Measurements from ENCODE around the gene APLN.

The APLN gene, protein sequence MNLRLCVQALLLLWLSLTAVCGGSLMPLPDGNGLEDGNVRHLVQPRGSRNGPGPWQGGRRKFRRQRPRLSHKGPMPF

DNA sequence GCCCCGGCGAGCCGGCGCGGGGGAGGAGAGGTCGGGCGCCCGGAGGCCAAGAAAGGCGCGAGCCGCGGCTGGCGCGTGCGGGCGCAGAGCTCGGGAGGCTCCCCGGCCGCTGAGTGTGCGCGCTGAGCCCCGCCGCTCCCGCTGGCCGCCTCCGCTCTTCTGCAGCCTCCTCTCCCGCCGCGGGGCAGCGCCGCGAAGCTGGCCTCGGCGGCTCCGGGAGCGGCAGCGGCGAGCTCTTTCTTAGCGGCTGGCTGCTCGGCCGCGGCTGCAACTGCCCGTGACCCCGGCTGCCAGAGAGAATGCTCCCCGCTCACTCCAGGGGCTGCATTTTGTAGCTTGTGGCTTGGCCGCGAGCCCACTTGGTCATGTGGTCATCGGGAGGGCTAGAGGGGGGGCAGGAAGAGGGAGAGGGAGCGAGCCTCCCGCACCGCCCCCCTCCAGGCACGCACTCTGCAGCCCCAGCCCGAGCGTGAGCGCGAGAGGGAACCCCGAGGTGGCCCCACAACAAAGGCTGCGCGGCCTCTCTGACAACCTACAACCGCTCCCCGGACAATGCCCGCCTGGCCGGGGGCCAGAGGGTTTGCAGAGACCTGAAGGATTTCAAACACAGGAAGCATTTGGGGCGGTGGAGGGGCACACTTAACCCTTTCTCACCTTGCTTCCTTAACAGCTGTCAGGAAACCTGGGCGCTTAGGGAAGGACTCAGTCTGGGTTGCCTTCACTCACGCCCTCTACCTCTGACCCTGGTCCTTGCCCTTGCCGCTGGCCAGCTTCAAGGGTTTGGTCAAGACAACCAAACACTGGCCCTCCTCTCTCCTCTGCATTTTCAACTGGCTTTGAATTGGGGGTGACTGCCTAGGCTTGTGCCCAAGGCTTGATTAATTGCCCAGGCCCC, at the start of gene APLN:
APLN (minus strand) TSS at position 305 of the 895 bp plus-strand sequence. CDS start 326 bp downstream, outside the sequence.
- no peak for DNase-seq (ENCODE audit: low read depth)

DNA sequence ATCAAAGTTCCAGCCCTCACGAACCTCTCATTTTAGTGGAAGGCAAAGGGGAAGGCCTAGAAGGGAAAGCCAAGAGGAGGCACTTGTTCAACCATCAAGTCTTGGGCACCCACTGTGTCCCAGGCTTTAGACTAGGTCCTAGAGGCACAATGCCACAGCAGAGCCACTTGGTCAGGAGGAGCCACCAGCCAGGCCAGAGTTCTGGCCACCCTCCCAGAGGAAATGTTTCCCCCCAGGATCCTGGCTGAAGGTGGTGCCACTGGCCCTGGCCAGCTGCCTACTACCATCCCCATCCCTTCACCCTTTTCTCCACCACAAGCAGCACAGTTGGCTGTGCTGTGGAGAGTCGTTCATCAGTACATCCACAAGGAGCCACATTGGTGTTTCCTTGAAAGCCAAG, 49.7 kb upstream of the APLN start:
- no peak for DNase-seq (ENCODE audit: low read depth)

DNA sequence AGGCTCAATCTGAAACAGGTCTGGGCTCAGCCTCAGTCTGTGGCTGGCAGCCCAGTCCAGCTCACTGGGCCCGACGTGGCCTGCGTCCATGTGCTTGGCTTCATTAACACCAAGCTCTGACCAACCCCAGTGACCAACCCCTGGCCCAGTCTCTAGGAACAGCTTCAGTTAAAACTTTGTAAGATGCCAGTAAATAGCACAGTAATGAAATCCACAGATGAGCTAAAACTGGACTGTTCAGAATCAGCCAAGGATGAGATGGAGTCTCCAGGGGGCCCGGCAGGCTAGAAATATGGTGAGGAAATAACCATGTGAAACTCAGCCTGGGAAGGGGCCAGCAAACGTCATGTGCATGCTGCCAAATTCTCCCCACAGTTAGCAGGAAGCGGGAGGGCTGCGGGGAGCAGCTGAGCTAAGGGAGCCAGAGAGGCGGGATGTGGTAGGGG, 46.9 kb upstream of the APLN start:
- DNase-seq (ENCODE audit: low read depth) = peak; percentile 53

DNA sequence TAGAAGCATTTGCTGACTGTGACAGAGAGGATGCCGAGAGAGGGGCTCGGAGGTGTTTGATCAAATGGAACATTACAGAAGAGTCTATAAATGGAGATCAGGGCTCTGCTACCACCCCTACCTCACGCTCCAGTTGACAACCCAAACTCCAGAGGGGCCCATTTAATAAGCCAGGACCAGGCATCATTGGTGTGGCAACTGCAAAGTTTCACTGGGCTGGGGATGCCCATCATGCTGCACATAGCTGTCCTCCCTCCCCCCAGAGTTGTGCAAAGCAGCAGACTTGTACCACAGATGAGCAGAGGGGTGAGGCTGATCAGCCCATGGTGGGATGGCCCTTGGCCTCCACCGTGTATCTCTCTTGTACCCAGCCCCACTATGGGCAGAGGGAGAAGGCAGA, 45.8 kb upstream of the APLN start:
- no peak for DNase-seq (ENCODE audit: low read depth)

DNA sequence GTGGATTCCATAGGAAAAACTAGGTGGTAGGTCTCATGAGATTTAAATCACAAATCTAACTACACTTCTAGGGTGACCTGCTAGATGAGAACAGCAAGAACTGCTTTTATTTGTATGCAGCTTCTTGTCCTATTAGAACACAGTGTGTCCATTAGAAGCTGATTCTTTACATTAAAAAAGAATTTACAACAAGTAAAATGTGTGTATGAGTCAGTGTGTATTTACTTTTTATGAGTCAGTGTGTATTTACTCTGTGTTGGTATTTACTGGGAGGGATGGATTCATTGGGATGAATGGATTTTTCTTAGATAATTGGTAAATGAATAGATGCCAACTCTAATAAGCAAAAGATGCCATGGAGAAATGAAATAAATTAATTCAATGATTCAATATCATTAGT, 43.4 kb upstream of the APLN start:
- no peak for DNase-seq (ENCODE audit: low read depth)

DNA sequence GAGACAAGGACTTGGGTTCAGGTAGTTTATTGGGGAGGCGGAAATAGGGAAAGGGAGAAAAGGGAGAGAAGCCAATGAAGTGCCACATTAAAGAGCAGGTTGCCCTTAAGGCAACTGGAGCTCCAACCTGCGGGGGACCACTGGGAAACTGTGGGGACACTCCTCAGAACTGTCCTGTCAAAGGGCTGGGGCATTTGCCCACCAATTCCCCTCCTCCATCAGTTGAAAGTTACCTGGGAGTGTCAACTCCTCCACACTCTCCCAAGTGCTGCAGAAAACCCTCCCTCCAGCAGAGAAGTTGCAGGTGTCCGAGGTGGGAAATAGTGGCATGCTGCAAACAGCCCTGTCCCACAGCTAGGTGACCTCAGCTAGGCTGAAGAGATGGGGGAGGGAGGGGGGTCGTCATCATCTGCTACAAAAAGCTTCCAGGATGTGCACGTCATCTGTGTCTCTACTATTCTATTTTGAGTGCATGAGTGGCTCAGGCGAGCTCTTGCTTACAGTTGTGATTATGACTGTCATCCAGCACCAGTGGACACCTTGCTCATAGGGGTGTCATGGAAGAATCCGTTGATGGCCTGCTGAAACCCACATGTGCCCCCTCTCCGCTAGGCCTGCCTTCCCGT, 42.6 kb upstream of the APLN start:
- DNase-seq (ENCODE audit: low read depth) = no peak

DNA sequence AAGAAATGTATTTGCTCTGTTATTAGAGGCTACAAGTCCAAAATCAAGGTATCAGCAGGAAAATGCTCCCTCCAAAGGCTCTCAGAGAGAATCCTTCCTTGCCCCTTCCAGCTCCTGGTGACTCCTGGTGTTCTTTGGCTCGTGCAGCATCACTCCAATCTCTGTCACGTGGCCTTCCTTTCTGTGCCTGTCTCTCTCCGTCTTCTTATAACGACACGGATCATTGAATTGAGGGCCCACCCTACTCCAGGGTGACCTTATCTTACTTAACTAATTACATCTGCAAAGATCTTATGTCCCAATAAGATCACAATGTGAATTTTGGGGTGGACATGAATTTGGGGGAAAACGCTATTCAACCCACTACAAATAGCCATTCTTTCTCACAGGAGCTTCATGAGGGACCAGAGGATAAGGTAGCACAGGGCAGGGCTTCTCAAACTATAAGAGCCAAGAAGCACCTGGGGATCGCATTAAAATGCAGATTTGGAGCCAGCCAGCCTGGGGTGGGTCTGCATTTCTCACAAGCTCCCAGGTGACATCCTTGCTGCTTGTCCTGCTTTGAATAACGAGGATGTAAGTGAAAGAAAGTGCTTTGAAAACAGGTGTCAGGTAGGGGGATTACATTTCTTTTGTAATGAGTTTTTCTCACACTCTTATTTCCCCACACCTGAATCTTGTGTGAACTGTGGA, 41.9 kb upstream of the APLN start:
- DNase-seq (ENCODE audit: low read depth) = no peak

DNA sequence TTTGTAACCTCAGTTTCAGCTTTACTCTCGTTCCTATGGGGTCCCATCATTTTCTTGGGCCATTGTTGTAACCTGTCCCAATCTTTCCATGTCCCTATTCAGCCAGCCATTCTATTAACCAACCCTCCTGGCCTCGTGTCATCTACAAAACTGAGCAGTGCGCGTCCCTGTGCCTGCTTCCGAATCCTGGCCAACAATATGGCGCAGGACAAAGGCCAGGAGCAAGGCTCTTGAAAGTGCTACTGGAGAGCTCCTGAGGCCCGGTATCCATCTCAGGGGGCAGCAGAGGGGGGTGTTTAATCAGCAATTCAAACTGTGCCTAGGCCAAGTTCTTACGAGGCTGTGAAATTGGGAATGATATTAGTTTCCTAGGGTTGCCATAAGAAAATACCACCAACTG, 41.2 kb upstream of the APLN start:
- DNase-seq (ENCODE audit: low read depth) = no peak

DNA sequence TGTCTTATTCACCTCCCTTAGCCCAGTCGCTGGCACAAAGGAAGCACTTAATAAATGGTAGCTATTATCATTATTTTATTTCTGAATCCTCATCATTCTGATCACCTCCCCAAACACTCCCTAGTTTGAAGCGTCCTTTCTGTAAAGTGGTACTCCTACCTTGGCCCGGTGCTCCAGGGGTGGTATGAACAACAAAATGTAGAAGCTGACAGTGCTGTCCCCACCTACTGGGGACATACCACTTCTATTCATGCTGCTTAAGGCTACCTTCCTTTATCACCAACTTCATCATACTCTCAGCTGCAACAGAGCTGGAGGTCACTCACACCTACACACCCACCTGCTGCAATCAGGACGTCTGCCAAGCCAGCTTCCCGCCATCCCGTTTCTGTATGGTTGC, 40.8 kb upstream of the APLN start:
- DNase-seq (ENCODE audit: low read depth) = no peak

DNA sequence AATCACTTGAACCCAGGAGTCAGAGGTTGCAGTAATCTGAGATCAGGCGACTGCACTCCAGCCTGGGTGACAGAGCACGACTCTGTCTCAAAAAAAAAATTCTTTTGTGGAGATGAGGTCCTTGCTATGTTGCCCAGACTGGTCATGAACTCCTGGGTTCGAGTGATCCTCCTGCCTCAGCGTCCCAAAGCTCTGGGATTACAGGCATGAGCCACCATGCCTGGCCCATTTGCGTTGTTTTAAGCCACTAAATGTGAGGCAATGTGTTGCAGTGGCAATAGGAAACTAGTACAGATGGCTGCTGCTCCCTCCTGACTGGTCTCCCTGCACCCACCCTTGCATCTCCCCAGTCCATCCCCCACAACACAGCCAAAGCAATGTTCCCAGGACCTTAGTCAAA, 40.0 kb upstream of the APLN start:
- no peak for DNase-seq (ENCODE audit: low read depth)

DNA sequence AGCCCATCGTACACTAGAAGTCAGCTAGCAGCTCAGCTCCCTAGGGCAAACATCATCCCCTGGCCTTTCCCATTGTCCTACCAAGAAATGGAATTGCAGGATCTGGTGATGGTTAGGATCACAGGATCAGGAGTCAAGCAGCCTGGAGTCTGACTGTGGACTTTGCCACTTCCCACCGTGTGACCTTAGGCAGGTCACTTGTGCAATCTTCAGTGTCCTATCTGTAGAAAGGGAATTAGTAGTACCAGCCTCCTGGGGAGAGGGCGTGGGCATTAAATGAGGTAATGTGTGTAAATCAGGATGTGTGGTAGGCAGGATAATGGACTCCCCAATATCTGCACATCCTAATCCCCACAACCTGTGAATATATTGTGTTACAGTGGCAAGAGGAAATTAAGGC, 38.6 kb upstream of the APLN start:
- no peak for DNase-seq (ENCODE audit: low read depth)

DNA sequence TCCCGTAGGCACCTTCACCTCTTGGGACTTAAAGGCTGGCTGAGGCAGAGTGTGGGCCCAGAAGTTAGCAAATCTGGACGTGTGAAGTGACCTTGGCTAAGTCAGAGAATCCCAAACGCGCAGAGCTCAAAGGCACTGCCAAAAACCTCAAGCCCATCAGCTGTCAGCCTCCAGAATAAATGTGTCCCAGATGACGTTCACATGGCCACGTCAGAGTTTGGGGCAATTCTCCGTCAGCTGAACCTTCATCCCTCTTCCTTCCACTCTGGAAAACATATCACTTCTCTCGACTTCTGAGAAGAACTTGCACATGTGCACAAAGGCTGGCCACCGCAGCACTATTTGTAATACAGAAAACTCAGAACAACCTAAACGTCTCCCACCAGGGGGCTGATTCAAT, 35.7 kb upstream of the APLN start:
- no peak for DNase-seq (ENCODE audit: low read depth)

DNA sequence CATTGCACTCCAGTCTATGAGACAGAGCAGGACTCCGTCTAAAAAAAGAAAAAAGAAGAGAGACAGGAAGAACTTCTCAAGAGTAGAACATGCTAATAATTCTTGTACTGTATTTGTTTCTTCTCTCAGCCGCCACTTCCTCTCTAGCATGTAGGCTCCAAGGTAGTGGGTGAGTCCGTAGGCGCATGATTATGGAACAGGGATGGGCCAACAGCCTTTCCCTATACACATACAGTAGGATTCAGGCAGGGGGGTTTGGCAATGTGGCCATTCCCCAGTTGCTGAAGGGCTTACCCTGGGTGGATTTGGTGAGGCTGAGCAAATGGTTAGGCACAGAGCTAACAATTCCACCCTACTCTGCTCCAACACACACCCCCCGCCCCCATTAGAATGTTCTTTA, 35.0 kb upstream of the APLN start:
- DNase-seq (ENCODE audit: low read depth) = no peak

DNA sequence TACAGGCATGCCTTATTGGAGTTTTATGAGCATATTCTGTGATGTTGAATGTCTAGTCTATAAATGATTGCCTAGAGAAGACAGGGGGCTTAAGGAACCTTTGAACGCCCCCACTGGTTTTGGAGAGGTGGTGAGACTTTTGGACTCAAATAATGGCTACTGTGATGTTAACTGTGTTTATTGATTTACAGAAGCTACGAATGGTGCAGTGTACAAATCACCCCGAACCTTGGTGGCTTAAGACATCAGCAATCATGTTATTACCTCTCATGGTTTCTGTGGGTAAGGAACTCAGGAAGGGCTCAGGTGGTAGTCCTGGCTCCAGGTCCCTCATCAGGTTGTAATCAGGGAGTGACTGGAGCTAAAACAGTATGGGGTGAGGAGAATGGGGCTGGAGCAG, 33.3 kb upstream of the APLN start:
- no peak for DNase-seq (ENCODE audit: low read depth)

DNA sequence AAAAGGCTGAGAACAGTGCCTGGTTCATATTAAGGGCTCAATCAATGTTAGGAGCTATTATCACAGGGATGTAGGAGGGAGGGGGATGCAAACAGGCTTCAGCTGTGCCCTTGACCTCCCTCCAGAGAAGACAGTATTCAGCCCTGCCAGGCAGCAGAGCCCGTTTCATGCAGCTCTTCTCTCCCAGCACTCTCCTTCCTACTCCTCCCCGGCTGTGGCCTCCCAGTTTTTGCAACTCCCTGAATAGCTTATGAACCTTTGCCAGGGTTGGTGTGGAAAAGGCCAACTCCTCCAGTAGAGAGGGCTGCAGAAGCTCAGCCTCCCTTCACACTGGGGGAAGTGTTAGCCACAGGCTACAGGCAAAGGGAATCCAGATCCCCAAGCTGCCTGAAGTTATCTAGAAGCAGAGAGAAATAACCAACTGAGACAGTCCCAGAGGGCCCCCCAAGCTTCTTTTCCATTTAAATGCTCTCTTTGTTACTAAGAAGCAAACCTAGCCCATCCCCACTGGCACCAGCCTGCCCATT, 31.7 kb upstream of the APLN start:
- DNase-seq (ENCODE audit: low read depth) = no peak

DNA sequence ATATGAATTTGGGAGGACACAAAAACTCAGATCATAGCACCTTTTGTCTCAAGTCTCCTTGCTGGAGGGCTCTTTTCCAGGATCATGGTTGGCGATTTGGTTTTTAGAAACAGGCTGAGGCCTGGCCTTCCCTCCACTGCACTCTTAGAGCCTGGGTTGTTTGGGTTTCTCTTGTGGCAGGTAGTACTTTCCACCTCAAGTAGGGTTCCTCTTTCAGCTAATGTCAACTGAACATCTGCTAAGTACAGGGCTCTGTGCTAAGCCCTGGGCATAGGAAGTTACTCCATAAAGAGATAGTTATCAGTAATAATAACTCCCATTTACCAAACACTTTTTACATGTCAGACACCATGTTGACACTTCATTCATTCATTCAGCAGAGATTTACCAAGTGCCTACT, 28.2 kb upstream of the APLN start:
- no peak for DNase-seq (ENCODE audit: low read depth)

DNA sequence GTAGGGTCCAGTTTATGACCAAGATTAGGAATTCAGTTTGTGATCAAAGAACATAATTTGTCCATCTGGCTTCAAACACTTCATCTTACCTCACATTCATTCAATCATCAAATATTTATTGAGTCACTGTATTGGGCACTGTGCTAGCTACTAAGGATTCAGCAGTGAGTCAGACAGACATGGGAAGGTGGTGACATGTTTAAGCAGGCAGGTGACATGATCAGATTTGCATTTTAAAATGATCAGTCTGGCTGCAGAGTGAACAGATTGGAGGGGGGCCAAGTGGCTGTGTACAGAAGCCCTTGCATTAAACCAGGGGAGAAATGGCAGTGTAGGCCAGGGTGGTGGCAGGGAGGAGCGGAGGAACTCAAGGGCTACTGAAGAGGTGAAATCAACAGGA, 25.1 kb upstream of the APLN start:
- no peak for DNase-seq (ENCODE audit: low read depth)

DNA sequence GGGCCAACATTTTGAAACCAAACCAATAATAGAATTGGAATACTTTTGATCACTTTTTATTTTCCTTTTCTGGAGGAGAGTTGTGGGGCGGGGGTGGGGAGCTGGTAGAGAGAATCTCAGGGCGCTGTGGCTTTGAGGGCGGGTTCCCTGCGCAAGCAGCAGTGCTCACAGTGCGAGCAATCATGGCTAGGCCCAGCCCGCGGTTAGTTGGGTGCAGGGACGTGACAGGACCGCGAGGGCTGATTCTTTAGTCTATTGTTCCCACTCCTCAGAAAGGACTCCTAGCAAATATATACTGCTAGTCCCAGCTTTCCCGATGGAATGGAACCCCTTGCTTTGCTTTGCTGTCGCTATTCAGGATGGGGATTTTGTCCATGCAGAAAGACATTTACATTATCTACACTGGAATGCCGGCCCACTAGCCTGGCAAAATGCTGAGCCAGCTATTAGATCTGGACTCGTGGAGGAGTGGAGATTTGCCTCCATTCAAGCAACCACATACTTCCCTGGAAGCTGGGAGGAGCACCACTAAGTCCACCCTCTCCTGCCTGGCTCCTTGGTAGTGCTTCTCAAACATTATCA, 23.9 kb upstream of the APLN start:
- no peak for DNase-seq (ENCODE audit: low read depth)

DNA sequence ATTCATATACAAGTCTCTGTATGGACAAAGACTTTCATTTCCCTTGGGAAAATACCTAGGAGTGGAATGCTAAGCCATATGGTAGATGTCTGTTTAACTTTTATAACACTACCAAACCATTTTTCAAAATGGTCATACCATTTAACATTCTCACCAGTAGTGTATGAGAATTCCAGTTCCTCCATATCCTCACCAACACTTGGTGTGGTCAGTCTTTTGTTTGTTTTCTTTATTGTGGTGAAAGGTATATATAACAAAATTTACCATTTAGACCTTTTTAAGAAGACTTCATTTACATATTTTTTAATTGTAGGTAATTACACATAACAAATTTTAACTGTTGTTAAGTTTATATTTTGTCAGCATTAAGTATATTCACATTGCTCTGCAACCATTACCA, 12.7 kb upstream of the APLN start:
- DNase-seq (ENCODE audit: low read depth) = no peak

DNA sequence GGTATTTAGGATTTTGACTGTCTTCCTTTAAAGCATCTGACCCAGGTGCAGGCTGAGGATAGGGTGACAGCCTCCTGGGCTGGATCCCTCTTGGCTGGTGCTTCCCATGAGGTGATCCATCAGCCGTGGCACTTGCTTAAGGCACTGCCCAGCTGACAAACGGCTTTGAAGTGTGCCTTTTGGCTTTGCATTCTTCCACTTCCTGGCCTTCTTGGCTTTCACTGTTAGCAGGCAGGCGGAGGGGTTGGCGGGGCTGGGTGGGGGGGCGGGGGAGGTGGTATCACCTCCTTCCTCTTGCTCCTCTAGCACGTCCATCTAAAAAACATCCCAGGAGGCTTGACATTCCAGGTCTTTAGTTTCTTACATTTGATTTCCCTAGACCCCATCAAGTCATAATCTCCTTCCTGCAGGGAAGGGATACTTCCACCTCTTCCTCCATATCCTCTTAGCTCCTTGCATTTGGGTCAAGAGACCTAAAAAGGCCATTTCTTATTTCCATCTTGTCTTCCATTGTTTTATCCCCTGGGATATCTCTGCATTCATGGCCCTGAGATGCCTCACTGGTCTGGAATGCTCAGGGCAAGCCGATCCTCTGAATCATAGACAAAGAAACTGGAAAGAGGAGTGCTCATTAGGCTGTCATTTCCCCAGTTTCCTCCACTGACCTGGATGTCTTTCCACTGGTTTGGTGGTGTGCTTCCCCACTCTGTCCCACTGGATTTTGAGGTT, 11.3 kb upstream of the APLN start:
- peak; percentile 59 for DNase-seq (ENCODE audit: low read depth)

DNA sequence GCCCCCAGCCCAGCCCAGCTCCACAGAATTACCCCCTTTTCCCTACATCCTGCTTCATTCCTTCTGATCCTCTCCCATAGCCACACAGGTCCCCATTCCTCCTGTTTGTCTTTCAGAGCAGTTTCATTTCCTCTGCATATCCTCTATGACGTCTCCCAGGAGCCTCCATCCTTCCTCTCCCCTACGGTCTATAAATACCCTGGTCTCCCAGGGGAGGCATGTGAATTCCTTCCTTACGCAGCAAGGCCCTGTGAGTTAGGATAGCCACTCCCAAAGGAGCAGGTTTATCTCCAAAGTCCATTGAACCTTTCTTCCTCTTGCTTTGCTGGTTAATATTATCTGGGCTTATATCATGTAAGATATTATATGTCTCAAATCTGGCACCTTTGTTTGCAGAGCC, 8.4 kb upstream of the APLN start:
- DNase-seq (ENCODE audit: low read depth) = no peak

DNA sequence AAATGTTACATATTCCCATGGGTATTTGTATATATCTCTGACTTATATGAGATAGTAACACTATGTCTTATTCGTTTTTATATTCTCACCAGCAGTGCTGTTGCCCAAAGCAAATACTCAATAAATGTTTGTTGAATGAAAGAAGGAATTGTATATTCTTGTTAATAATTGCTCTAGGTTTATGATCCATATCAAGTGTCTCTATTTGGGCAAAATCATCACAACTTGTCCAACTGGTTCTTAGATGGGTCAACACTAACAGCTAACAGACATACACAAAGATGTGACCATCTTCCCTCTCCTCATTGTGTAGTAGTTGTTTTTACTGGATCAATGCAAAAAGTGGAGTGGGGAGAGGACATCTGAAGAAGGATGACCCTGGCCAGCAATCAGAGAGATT, 6.6 kb upstream of the APLN start:
- DNase-seq (ENCODE audit: low read depth) = no peak
